ENCODE measurements around the gene CFHR2.
"Not testable (repeated sequence)": the region's sequence is repeated elsewhere in the genome, so short reads cannot be mapped to it uniquely, and the experiment has no call there.

Gene CFHR2

GRCh38 chr1:196943568-196943967 is at the start of gene CFHR2:
CFHR2 (plus strand) TSS chr1:196943738; CDS start chr1:196943881, 143 bp downstream.
- DNase-seq = not testable (repeated sequence)

DNA sequence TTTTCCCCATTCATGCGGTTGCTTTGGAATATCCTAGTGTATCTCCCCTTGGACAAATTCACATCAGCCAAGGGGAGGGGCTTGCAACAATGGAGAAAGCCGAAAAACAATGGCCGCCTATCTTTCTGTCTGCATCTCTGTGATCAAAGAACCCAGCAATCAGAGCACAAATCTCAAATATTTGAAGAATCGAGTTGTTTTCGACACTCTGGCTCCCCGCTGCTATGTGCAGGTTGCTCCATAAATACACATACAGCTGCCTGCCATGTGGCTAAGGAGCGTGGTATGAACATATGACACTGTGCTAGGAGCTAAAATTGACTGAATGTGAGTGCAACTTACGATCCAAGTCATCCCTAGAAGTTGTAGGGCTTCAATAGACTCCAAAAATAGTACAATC is 47.2 kb upstream of the CFHR2 start:
- intact Hi-C loops (cut with DNase I) = no loop called here
- DNase-seq = no peak

More at GRCh38 chr1:196943568-196943967, at the start of gene CFHR2:
- intact Hi-C loops (cut with DNase I) = not testable (repeated sequence)

- DNase-seq = no peak
- intact Hi-C loops (cut with DNase I) = no loop called here
Observed at GRCh38 chr1:196897158-196897828, 46.2 kb upstream of the CFHR2 start.

- intact Hi-C loops (cut with DNase I) = no loop called here
- DNase-seq = no peak
Observed at GRCh38 chr1:196902344-196902743, 41.2 kb upstream of the CFHR2 start.

GRCh38 chr1:196910215-196910614 is 33.3 kb upstream of the CFHR2 start:
- intact Hi-C loops (cut with DNase I) = no loop called here
- DNase-seq = no peak

GRCh38 chr1:196912283-196912682 is 31.3 kb upstream of the CFHR2 start:
- intact Hi-C loops (cut with DNase I); DNase-seq: not testable (repeated sequence)

GRCh38 chr1:196926839-196927238 is 16.7 kb upstream of the CFHR2 start:
- intact Hi-C loops (cut with DNase I); DNase-seq: not testable (repeated sequence)

DNA sequence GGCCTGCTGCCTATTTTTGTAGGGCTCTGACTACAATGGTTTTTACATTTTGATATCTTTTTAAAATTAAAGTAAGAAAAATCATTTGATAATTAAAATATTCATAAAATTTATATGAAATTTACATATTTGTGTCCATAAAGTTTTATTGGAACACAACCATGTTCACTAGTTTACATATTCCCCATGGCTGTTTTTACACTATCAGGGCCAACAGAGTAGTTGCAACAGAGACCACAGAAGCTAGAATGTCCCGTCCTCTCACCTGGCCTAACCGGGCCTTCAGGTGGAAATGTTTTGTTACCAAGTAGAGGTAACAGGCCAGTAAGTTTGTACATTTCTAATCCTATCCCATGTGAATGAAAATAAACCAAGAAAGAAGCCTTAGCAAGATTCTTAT is 10.7 kb upstream of the CFHR2 start:
- intact Hi-C loops (cut with DNase I); DNase-seq: not testable (repeated sequence)

- intact Hi-C loops (cut with DNase I) = no loop called here
- peak in 1 of 42 donors; percentile 13 for DNase-seq
Observed at GRCh38 chr1:196933531-196934189, 9.9 kb upstream of the CFHR2 start.

DNA sequence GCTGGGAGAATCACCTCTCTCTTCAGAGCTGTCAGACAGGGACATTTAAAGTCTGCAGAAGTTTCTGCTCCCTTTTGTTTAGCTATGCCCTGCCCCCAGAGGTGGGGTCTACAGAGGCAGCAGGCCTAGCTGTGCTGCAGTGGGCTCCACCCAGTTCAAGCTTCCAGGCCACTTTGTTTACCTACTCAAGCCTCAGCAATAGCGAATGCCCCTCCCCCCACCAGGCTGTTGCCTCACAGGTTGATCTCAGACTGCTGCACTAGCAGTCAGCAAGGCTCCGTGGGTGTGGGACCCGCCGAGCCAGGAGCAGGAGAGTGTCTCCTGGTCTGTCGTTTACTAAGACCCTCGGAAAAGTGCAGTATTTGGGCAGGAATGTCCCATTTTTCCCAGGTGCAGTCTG is 2.1 kb upstream of the CFHR2 start:
- DNase-seq; intact Hi-C loops (cut with DNase I): not testable (repeated sequence)

- no peak for DNase-seq
- intact Hi-C loops (cut with DNase I) = no loop called here
Observed at GRCh38 chr1:196951711-196952394, 8.3 kb downstream of the CFHR2 start.

GRCh38 chr1:196954778-196955177 is 11.2 kb downstream of the CFHR2 start:
- intact Hi-C loops (cut with DNase I) = no loop called here
- DNase-seq = no peak

DNA sequence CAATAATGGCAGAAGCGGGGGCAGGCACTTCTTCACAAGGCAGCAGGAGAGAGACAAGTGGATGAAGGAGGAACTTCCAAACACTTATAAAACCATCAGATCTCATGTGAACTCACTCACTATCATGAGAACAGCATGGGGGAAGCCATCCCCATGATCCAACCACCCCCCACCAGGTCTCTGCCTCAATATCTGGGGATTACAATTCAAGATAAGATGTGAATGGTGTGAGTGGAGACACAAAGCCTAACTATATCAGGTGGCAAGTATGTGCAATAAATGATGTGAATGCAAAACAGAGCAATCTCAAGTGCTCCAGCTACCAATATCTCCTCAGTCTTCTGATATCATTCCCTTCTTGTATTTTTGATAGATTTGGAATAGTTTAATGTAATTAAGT is 12.4 kb downstream of the CFHR2 start:
- DNase-seq = no peak
- intact Hi-C loops (cut with DNase I) = no loop called here

GRCh38 chr1:196960854-196961253 is 17.3 kb downstream of the CFHR2 start:
- intact Hi-C loops (cut with DNase I) = no loop called here
- DNase-seq = no peak

DNA sequence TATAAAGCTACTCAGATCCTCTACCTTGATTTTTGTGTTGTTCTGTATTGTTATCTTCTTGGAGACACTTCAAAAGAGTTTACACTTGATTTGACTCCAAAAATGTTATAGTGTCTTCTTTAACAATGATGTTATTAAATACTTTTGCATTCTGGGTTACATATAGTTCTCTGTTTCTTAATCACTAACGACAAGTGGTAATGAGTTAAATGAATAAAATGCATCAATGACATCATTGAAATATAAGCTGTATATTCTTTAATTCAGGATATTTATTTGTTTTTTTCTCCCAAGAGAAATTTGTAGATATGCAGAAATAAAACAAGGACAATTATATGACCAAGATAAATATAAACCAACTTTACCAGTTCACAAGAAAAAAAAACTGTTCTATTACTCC is 26.6 kb downstream of the CFHR2 start:
- intact Hi-C loops (cut with DNase I) = no loop called here
- no peak for DNase-seq

DNA sequence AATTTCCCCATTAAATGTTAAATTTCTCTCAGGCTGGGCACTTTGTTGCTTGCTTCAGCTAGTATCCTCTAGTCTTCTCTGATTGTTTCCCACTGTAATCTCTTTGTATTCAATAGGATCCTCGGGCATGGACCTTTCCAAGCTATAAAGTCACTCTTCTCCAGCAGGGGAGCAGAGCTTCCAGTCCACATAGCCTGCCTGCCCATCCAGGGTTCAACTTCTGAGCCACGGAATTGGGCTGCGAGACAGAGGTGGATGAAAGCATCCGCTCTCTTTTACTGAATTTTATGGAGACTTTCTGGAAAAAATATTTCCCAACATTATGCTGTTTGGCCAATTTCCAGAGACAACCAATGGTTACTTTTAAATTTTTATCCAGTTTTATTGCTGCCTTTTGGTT is 32.7 kb downstream of the CFHR2 start:
- intact Hi-C loops (cut with DNase I) = no loop called here
- no peak for DNase-seq

DNA sequence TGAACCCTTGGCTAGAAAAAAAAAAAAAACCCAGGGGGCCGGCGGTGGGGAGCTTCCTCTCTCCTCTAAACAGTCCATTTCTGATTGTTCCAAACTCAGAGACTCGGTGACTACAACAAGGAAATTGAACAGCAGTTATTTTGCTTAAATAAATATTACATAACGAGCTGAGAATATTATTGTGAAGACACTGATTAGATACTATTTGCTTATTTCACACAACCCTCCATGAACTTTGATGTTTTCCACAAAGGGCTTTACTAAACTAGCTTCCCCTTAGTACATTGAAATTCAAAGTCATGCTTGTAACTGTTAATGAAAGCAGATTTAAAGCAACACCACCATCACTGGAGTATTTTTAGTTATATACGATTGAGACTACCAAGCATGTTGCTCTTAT is 33.7 kb downstream of the CFHR2 start, which contains the start of gene CFHR5:
CFHR5 (plus strand) TSS at position 279 of the 400 bp plus-strand sequence; CDS start at position 388, 109 bp downstream.
- intact Hi-C loops (cut with DNase I) = no loop called here
- no peak for DNase-seq

DNA sequence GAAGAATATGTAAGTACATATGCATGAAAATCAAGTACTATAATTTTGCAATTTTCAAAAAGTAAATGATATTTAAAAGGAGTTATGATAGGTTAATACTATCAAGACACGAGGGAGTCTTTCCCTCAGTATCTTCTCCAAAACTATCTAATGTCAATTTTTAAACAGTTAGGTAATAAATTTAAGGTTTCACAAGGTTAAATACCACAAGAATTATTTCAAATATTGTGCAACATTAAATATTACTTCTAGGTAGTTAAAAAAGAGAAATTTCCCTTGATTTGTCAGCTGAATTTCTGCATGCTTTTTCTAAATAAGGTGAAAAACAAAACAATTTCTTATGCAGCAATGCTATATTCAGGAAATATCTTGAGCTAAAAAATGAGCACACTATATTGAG is 37.3 kb downstream of the CFHR2 start:
- intact Hi-C loops (cut with DNase I) = no loop called here
- DNase-seq = no peak

GRCh38 chr1:196982247-196982646 is 38.7 kb downstream of the CFHR2 start:
- intact Hi-C loops (cut with DNase I); DNase-seq: not testable (repeated sequence)

Measured in head of caudate nucleus (tissue), 42 donors.